Common myeloid progenitor, CD34-positive (primary cell): ENCODE data around the gene FAM53B.

ENCODE experiments used
- CTCF ChIA-PET: fragments of 350-600 bp; sonication (Branson Sonifier 250); formaldehyde crosslinking; loops from one replicate; lab custom pipeline; 2021; ENCODE audit warnings: antibody characterized with exemption; lab: Charles Lee
- POLR2A ChIA-PET: fragments of 350-600 bp; sonication (Branson Sonifier 250); formaldehyde crosslinking; loops from one replicate; lab custom pipeline; 2021; ENCODE audit warnings: antibody characterized with exemption; lab: Charles Lee
- DNase-seq, 3 donors: peaks; one replicate each; pipeline versions ENCODE4 v3.0.0 to v3.0.0-alpha.2; 2013
- H3K27ac ChIP-seq, 2 experiments: 1 replicate in 1 of 2; 2 replicates in 1 of 2; pipeline ENCODE4 v1.7.0; 2013; ENCODE audit warnings: inconsistent platforms in 2 of 2, low read length in 2 of 2, mild to moderate bottlenecking in 2 of 2, low read depth in 1 of 2, moderate library complexity in 1 of 2; ENCODE audit not compliant: severe bottlenecking in 2 of 2, insufficient read depth in 1 of 2, poor library complexity in 1 of 2
- H3K27me3 ChIP-seq, 5 experiments: replicated peaks in 2 of 5; 1 replicate in 3 of 5; 2 replicates in 2 of 5; pipeline versions ENCODE4 v1.6.1 to v1.7.0; 2013; ENCODE audit warnings: low read length in 4 of 5, mild to moderate bottlenecking in 2 of 5, moderate library complexity in 2 of 5, inconsistent platforms in 1 of 5; ENCODE audit not compliant: insufficient read depth in 5 of 5, control insufficient read depth in 4 of 5
- H3K36me3 ChIP-seq, 4 experiments: 1 replicate in 2 of 4; 2 replicates in 2 of 4; pipeline versions ENCODE4 v1.6.1 to v1.7.0; 2013; ENCODE audit warnings: low read length in 3 of 4, control low read depth in 1 of 4, mild to moderate bottlenecking in 1 of 4; ENCODE audit not compliant: control insufficient read depth in 4 of 4, insufficient read depth in 4 of 4
- H3K4me1 ChIP-seq, 4 experiments: 1 replicate in 3 of 4; 2 replicates in 1 of 4; pipeline versions ENCODE4 v1.6.1 to v1.7.1; 2013; ENCODE audit warnings: low read length in 3 of 4, mild to moderate bottlenecking in 3 of 4, control low read depth in 1 of 4, inconsistent platforms in 1 of 4, moderate library complexity in 1 of 4; ENCODE audit not compliant: control insufficient read depth in 4 of 4, insufficient read depth in 4 of 4; ENCODE audit errors: control extremely low read depth in 1 of 4
- H3K4me3 ChIP-seq, 7 experiments: 1 replicate in 4 of 7; 2 replicates in 3 of 7; pipeline versions ENCODE4 v1.5.1 to v1.7.0; 2013; ENCODE audit warnings: mild to moderate bottlenecking in 7 of 7, low read length in 6 of 7, moderate library complexity in 6 of 7, inconsistent platforms in 2 of 7, low read depth in 2 of 7, control low read depth in 1 of 7; ENCODE audit not compliant: insufficient read depth in 4 of 7, control insufficient read depth in 1 of 7; ENCODE audit errors: extremely low read depth in 1 of 7
- H3K9me3 ChIP-seq, 5 experiments: 1 replicate in 4 of 5; 2 replicates in 1 of 5; pipeline versions ENCODE4 v1.6.1 to v1.7.1; 2013; ENCODE audit warnings: low read length in 4 of 5, mild to moderate bottlenecking in 2 of 5, inconsistent platforms in 1 of 5, low read depth in 1 of 5, moderate library complexity in 1 of 5; ENCODE audit not compliant: control insufficient read depth in 4 of 5, insufficient read depth in 2 of 5; ENCODE audit errors: control extremely low read depth in 1 of 5
- WGBS: methylation state at CpG from one replicate; pipeline ENCODE4 v1.1.5; 2013; ENCODE audit not compliant: insufficient coverage; 5-methylcytosine and 5-hydroxymethylcytosine counted together

FAM53B gene

DNA sequence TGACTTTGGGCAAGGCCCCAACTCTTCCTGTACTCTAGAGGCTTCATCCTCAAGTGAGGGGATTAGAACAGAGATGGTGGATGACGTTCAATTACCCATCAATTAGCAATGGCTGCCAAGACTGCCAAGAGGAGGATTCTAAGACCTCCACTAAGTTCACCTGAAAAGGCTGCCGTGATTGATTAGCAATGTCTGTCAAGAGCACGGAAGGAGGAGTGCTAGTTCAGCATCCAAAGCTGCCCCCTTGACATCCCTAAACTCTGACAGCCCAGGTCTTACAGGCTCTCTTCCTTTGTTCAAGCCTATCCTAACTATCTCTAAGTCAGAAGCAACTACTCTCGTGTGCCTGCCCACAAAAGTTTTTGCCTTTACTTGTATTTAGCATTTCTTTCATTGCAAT is 68.4 kb downstream of the FAM53B start:
- Histone ChIP-seq H3K4me1 (peaks cover 2 to 55% (median 7%) of the 10 kb centered on the region in 4 experiments), H3K27ac (no peak overlapping the region), H3K9me3 (no peaks in the 10 kb centered on the region), H3K27me3 (no peaks in the 10 kb centered on the region), H3K4me3 (no peak overlapping the region), H3K36me3 (peaks cover under 1 to 67% (median 11%) of the 10 kb centered on the region in 4 experiments)
- 100% methylated on average over 3 of the region's 4 CpGs for WGBS
- ChIA-PET CTCF (interaction anchor here (1.0 to 2.6 kb wide), 5 partner anchors 8 to 45 kb away, joined by 3 to 9 read pairs (median 4); no protein-coding TSS in a partner anchor), POLR2A (no interaction called here)
- DNase-seq, result no peak

DNA sequence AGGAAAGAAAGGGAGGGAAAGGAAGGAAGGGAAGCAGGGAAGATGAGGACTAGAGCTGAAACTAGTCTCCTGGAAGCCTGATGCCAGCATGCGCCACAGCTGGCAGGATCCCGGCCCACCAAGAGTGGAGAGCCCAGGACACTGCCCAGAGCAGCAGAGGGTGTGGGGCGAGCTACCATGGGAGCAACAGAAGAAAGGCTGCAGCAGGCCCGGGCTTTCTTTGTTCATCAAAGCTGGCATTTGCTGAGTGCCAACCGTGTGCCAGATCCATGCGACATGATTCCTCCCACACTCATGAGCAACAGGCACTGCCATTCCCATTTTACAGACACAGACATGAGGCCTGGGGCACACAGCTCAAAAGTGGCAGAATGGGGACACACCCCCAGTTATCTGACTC is 68.9 kb downstream of the FAM53B start:
- no peaks in the 10 kb centered on the region for H3K9me3 ChIP-seq
- no peaks in the 10 kb centered on the region for H3K27me3 ChIP-seq
- DNase-seq, result no peak
- ChIA-PET CTCF (interaction anchor here (1.0 to 2.8 kb wide), 4 partner anchors 10 to 44 kb away, joined by 4 to 9 read pairs (median 7); no protein-coding TSS in a partner anchor), POLR2A (no interaction called here)
- peaks cover 0 to 67% (median 8%) of the 10 kb centered on the region in 4 experiments for H3K36me3 ChIP-seq
- H3K27ac ChIP-seq, result no peak overlapping the region
- 98% methylated on average over 6 of the region's 6 CpGs for WGBS
- peaks cover 2 to 61% (median 7%) of the 10 kb centered on the region in 4 experiments for H3K4me1 ChIP-seq
- H3K4me3 ChIP-seq, result no peak overlapping the region

DNA sequence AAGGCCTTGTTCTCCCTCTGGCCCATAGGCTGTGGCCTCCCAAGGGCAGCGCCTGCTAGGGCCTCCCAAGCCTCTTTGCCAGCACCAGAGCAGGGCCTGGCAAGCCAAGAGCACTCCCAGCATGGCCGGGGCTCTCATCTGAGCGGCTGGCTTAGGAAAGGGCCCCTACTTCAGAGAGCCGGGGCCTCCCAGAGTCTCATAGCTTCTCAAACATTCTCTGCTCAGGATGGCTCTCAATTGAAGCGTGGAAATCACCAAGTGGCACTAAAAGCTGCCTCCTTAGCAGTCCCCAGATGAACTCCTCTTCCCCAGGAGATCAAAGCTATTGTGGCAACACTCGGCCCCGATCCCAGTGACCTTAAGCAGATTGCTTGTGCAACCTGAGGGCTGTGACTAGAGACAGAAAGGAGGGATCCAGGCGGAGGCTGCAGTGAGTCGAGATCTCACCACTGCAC is 69.4 kb downstream of the FAM53B start:
- POLR2A ChIA-PET, result no interaction called here
- H3K4me3 ChIP-seq, result no peak overlapping the region
- H3K27ac ChIP-seq, result no peak overlapping the region
- peaks cover 2 to 61% (median 7%) of the 10 kb centered on the region in 4 experiments for H3K4me1 ChIP-seq
- H3K36me3 ChIP-seq, result peaks cover 0 to 67% (median 11%) of the 10 kb centered on the region in 4 experiments
- DNase-seq, result no peak
- WGBS, result 94% methylated on average over 9 of the region's 9 CpGs
- H3K27me3 ChIP-seq, result no peaks in the 10 kb centered on the region
- no peaks in the 10 kb centered on the region for H3K9me3 ChIP-seq
- CTCF ChIA-PET, result interaction anchor here (1.0 to 2.8 kb wide), 7 partner anchors 9 to 70 kb away, joined by 3 to 9 read pairs (median 4); no protein-coding TSS in a partner anchor

DNA sequence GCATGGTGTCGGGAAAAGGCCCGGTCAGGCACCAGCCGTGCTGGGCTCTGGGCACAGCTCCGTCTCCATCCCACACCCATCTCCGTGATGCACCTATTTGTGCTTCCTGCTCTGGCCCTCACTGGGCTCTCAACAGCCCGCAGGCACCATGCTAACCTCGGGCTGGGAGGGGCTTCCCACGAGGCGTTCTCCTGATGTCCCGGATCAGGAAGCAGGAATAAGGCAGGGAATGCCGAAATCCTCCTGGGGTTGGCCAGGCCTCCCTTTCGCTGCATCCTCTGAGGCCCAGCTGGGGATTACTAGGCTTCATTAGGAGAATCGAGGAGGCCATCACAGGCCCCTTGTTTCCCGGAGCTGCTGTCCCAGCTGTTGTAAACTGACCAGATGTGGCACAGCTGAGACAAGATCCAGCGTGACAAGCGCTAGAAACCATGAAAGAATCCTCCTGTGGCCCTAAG is 72.0 kb downstream of the FAM53B start:
- Histone ChIP-seq H3K9me3 (no peaks in the 10 kb centered on the region), H3K4me3 (no peak overlapping the region), H3K4me1 (peaks cover 2 to 47% (median 5%) of the 10 kb centered on the region in 4 experiments), H3K27ac (no peak overlapping the region), H3K36me3 (peaks cover 2 to 70% (median 15%) of the 10 kb centered on the region in 4 experiments), H3K27me3 (no peaks in the 10 kb centered on the region)
- no peak for DNase-seq
- ChIA-PET CTCF (interaction anchor here (0.9 to 2.6 kb wide), 9 partner anchors 7 to 107 kb away, joined by 3 to 9 read pairs (median 5); no protein-coding TSS in a partner anchor), POLR2A (no interaction called here)
- whole genome bisulfite sequencing, result 96% methylated on average over 15 of the region's 16 CpGs

DNA sequence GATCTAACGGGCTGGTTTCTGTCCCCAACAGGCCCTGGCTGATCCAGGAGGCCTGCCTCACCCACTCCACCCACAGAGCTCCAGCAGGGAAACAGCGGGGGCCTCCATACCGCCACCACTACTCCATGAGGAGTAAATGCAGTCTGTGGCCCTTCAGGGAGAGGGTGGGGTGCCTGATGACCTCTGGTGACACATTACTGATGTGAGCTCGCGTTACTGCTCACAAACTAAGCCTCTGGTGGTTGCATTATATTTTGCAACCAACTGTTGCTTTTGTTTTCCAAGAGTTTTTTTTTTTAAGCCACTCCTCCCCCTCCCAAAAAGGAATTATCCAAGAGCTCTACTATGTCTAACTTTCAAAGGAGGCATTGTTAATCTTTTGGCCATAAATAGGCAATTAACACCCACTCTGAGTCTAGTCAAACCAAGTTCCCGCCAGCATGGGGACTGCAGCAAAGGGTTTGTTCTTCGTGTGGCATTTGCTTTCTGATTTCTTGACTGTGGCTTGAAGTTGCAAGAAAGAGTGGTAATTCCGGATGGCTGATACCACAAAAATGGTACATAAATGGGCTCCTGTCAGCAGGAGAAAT is 72.6 kb downstream of the FAM53B start:
- Histone ChIP-seq H3K27ac (no peak overlapping the region), H3K4me3 (no peak overlapping the region), H3K36me3 (peaks cover 4 to 68% (median 16%) of the 10 kb centered on the region in 4 experiments), H3K27me3 (no peaks in the 10 kb centered on the region), H3K9me3 (no peaks in the 10 kb centered on the region), H3K4me1 (peaks cover 2 to 41% (median 4%) of the 10 kb centered on the region in 4 experiments)
- peak; percentile 22 to 54 (median 33) for DNase-seq
- ChIA-PET CTCF (interaction anchor here (0.9 to 2.6 kb wide), 14 partner anchors 8 to 131 kb away, joined by 3 to 9 read pairs (median 4); no protein-coding TSS in a partner anchor), POLR2A (no interaction called here)
- 94% methylated on average over 8 of the region's 8 CpGs for WGBS

DNA sequence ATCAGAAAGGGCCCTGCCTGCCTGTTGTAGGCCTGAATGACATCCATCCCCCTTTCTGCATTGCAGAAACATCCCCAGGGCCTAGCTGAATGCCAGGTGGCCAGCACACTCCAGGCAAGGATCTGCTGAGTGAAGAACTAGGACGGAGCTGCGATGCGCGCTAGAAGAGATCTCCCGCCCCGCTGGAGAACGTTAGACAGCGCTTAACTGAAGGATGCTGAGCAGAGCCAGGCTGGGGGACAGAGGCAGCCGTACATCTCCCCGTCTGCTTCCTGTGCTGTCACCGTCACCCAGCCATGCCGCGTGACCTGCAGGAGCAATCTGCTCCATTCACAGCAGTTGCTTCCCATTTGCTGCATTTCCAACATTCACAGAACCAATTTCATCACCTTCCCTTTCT is 73.3 kb downstream of the FAM53B start:
- Histone ChIP-seq H3K27me3 (no peaks in the 10 kb centered on the region), H3K27ac (no peak overlapping the region), H3K4me3 (no peak overlapping the region), H3K4me1 (peaks cover 2 to 34% (median 4%) of the 10 kb centered on the region in 4 experiments), H3K9me3 (no peaks in the 10 kb centered on the region), H3K36me3 (peaks cover 4 to 69% (median 18%) of the 10 kb centered on the region in 4 experiments)
- WGBS, result 81% methylated on average over 13 of the region's 13 CpGs
- DNase-seq, result peak in 2 of 3 donors; percentile 55 to 72
- CTCF ChIA-PET, result interaction anchor here (1.0 to 2.6 kb wide), 11 partner anchors 11 to 130 kb away, joined by 3 to 9 read pairs (median 4); no protein-coding TSS in a partner anchor
- POLR2A ChIA-PET, result interaction anchor here (0.6 kb wide), 1 partner anchor 20 kb away, joined by 3 read pairs; no protein-coding TSS in a partner anchor
